ENCODE data around the gene GALE. TPM values are rescaled to one million over a fixed set of nuclear protein-coding genes. Genes with fewer than 3 reads are reported as not detected.

Gene GALE
- total and polyA plus RNA-seq, 2 donors (not counting 1 experiment from before 2014, with no cell fraction given) = 9.4 to 12.1 TPM

- no peak overlapping the region for H3K9ac ChIP-seq (ENCODE audit: low read length)
- TF ChIP-seq, protein P1, sequence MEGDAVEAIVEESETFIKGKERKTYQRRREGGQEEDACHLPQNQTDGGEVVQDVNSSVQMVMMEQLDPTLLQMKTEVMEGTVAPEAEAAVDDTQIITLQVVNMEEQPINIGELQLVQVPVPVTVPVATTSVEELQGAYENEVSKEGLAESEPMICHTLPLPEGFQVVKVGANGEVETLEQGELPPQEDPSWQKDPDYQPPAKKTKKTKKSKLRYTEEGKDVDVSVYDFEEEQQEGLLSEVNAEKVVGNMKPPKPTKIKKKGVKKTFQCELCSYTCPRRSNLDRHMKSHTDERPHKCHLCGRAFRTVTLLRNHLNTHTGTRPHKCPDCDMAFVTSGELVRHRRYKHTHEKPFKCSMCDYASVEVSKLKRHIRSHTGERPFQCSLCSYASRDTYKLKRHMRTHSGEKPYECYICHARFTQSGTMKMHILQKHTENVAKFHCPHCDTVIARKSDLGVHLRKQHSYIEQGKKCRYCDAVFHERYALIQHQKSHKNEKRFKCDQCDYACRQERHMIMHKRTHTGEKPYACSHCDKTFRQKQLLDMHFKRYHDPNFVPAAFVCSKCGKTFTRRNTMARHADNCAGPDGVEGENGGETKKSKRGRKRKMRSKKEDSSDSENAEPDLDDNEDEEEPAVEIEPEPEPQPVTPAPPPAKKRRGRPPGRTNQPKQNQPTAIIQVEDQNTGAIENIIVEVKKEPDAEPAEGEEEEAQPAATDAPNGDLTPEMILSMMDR (IDR thresholded peaks at IDR 0.05) = no peak
- no peak overlapping the region for H3K4me2 ChIP-seq (replicated peaks; ENCODE audit: low read depth, low read length, poor library complexity, severe bottlenecking)
- H3K9me3 Mint-ChIP-seq (ENCODE audit: insufficient read depth) = no peaks in the 10 kb centered on the region
- WGBS (ENCODE audit: insufficient coverage) = 80% methylated on average over 1 of the region's 4 CpGs
- no peaks in the 10 kb centered on the region for H3K9me3 ChIP-seq (ENCODE audit: control extremely low read depth in 1 of 3, control insufficient read depth in 2 of 3, insufficient read depth in 1 of 3, low read length in 2 of 3)
- H3K4me3 ChIP-seq (ENCODE audit: control extremely low read depth in 1 of 5, extremely low read depth in 1 of 5, insufficient read depth in 1 of 5, low read depth in 2 of 5, low read length in 4 of 5) = no peak overlapping the region
- POLR2A ChIA-PET = no interaction called here
- no peak overlapping the region for H3K4me3 Mint-ChIP-seq
- no peak overlapping the region for H2AFZ ChIP-seq (ENCODE audit: insufficient read depth, low read depth, low read length, poor library complexity, severe bottlenecking)
- H3K36me3 ChIP-seq (replicated peaks in 1 of 2; ENCODE audit: control extremely low read depth in 1 of 2, control insufficient read depth in 1 of 2, extremely low read depth in 1 of 2, insufficient read depth in 2 of 2, low read length in 1 of 2) = peaks cover 3 to 80% of the 10 kb centered on the region in 2 experiments
- peaks cover 8 to 14% of the 10 kb centered on the region in 2 donors for H3K4me1 ChIP-seq (ENCODE audit: control insufficient read depth in 2 of 2, insufficient read depth in 2 of 2, low read length in 2 of 2)
- no peak overlapping the region for H3K27ac Mint-ChIP-seq
- no peak overlapping the region for H3K27ac ChIP-seq (ENCODE audit: low read length in 2 of 2)
- H3K27me3 ChIP-seq (replicated peaks in 1 of 4; ENCODE audit: control extremely low read depth in 1 of 4, control insufficient read depth in 3 of 4, insufficient read depth in 4 of 4, low read length in 3 of 4) = no peaks in the 10 kb centered on the region
- H4K20me1 ChIP-seq (ENCODE audit: control insufficient read depth, insufficient read depth, low read length, poor library complexity, severe bottlenecking) = peaks cover 59% of the 10 kb centered on the region
- no peak for ATAC-seq (ENCODE audit: low read depth)
- CTCF ChIA-PET = interaction anchor here (0.8 to 3.1 kb wide), 17 partner anchors 9 to 255 kb away, joined by 3 to 18 read pairs (median 4); partner anchors contain the start of genes ELOA and RPL11
- peaks cover 84% of the 10 kb centered on the region for H3K79me2 ChIP-seq (ENCODE audit: control insufficient read depth, insufficient read depth, low read length)
- no peak for DNase-seq
- H3K27me3 Mint-ChIP-seq = no peaks in the 10 kb centered on the region
- H3K4me1 Mint-ChIP-seq = peaks cover 31% of the 10 kb centered on the region
- intact Hi-C loops (cut with micrococcal nuclease) = loop anchor here (1.0 kb wide), 2 partner anchors 61 to 115 kb away; partner anchors contain the start of gene RPL11
Measured at GRCh38 chr1:23751815-23752200, 48.7 kb downstream of the GALE start.

- ChIA-PET CTCF (interaction anchor here (0.8 to 3.1 kb wide), 14 partner anchors 8 to 254 kb away, joined by 3 to 18 read pairs (median 5); partner anchors contain the start of genes ELOA and RPL11), POLR2A (no interaction called here)
- H3K9me3 ChIP-seq (ENCODE audit: control extremely low read depth in 1 of 3, control insufficient read depth in 2 of 3, insufficient read depth in 1 of 3, low read length in 2 of 3) = no peaks in the 10 kb centered on the region
- H3K27me3 ChIP-seq (replicated peaks in 1 of 4; ENCODE audit: control extremely low read depth in 1 of 4, control insufficient read depth in 3 of 4, insufficient read depth in 4 of 4, low read length in 3 of 4) = no peaks in the 10 kb centered on the region
- TF ChIP-seq, protein P1 (IDR thresholded peaks at IDR 0.05) = peak; percentile 85
- TF ChIP-seq EZH2 (IDR thresholded peaks at IDR 0.05; ENCODE audit: borderline replicate concordance, insufficient read depth, low read depth, low read length, poor library complexity, severe bottlenecking) = no peak
- intact Hi-C loops (cut with micrococcal nuclease) = loop anchor here (1.0 kb wide), 2 partner anchors 60 to 114 kb away; partner anchors contain the start of gene RPL11
- Mint-ChIP-seq H3K4me1 (peaks cover 33% of the 10 kb centered on the region), H3K27me3 (no peaks in the 10 kb centered on the region), H3K9me3 (ENCODE audit: insufficient read depth) (no peaks in the 10 kb centered on the region), H3K4me3 (no peak overlapping the region), H3K27ac (peak overlapping the region; percentile 21)
- DNase-seq (peak; percentile 69), ATAC-seq (ENCODE audit: low read depth) (peak; percentile 79)
- WGBS (ENCODE audit: insufficient coverage) = 80% methylated on average over 10 of the region's 11 CpGs
- peak overlapping the region in 1 of 2 donors; percentile 52 for H3K27ac ChIP-seq (ENCODE audit: low read length in 2 of 2)
- no peak overlapping the region for H3K4me2 ChIP-seq (replicated peaks; ENCODE audit: low read depth, low read length, poor library complexity, severe bottlenecking)
- H3K4me3 ChIP-seq (ENCODE audit: control extremely low read depth in 1 of 5, extremely low read depth in 1 of 5, insufficient read depth in 1 of 5, low read depth in 2 of 5, low read length in 4 of 5) = no peak overlapping the region
- peaks cover 89% of the 10 kb centered on the region for H3K79me2 ChIP-seq (ENCODE audit: control insufficient read depth, insufficient read depth, low read length)
- H3K4me1 ChIP-seq (ENCODE audit: control insufficient read depth in 2 of 2, insufficient read depth in 2 of 2, low read length in 2 of 2) = peaks cover 10 to 15% of the 10 kb centered on the region in 2 donors
- peaks cover 3 to 78% of the 10 kb centered on the region in 2 experiments for H3K36me3 ChIP-seq (replicated peaks in 1 of 2; ENCODE audit: control extremely low read depth in 1 of 2, control insufficient read depth in 1 of 2, extremely low read depth in 1 of 2, insufficient read depth in 2 of 2, low read length in 1 of 2)
- no peak overlapping the region for H2AFZ ChIP-seq (ENCODE audit: insufficient read depth, low read depth, low read length, poor library complexity, severe bottlenecking)
- H4K20me1 ChIP-seq (ENCODE audit: control insufficient read depth, insufficient read depth, low read length, poor library complexity, severe bottlenecking) = peaks cover 65% of the 10 kb centered on the region
- no peak overlapping the region for H3K9ac ChIP-seq (ENCODE audit: low read length)
Measured at GRCh38 chr1:23751050-23751814, 49.3 kb downstream of the GALE start.
